Parathyroid adenoma (tissue), 2 donors: Measurements from ENCODE around the gene ZC3HAV1.

ENCODE experiments used
- H2AFZ ChIP-seq: fragments of 300-600 bp; sonication (generic); one replicate; pipeline ENCODE4 v1.7.0; 2017; ENCODE audit warnings: antibody characterized with exemption, mild to moderate bottlenecking
- H3K27ac ChIP-seq: fragments of 300-600 bp; sonication (generic); one replicate; pipeline ENCODE4 v1.7.0; 2017
- H3K27me3 ChIP-seq: fragments of 300-600 bp; sonication (generic); one replicate; pipeline ENCODE4 v1.7.0; 2017; ENCODE audit warnings: low read length; ENCODE audit not compliant: control insufficient read depth, insufficient read depth
- H3K36me3 ChIP-seq: fragments of 300-600 bp; sonication (generic); one replicate; pipeline ENCODE4 v1.7.0; 2017; ENCODE audit warnings: low read length; ENCODE audit not compliant: control insufficient read depth, insufficient read depth
- H3K4me1 ChIP-seq: fragments of 300-600 bp; sonication (generic); one replicate; pipeline ENCODE4 v1.7.0; 2017; ENCODE audit warnings: control low read depth
- H3K4me2 ChIP-seq: fragments of 300-600 bp; sonication (generic); one replicate; pipeline ENCODE4 v1.7.0; 2017; ENCODE audit warnings: low read length
- H3K4me3 ChIP-seq: fragments of 300-600 bp; sonication (generic); one replicate; pipeline ENCODE4 v1.7.0; 2017; ENCODE audit warnings: low read depth, low read length
- H3K79me2 ChIP-seq: fragments of 300-600 bp; sonication (generic); one replicate; pipeline ENCODE4 v1.7.0; 2017; ENCODE audit warnings: control low read depth
- H3K9ac ChIP-seq: fragments of 300-600 bp; sonication (generic); one replicate; pipeline ENCODE4 v1.7.0; 2017; ENCODE audit warnings: mild to moderate bottlenecking
- H3K9me3 ChIP-seq: fragments of 300-600 bp; sonication (generic); one replicate; pipeline ENCODE4 v1.7.0; 2017; ENCODE audit warnings: low read length; ENCODE audit not compliant: control insufficient read depth
- TF ChIP-seq, protein P1 (sequence below): fragments of 300-600 bp; sonication (generic); IDR thresholded peaks from one replicate; pipeline ENCODE4 v1.7.0; 2017; ENCODE audit warnings: antibody characterized with exemption, mild to moderate bottlenecking
- donor health status: primary hyperparathyroidism.

The ZC3HAV1 gene

DNA sequence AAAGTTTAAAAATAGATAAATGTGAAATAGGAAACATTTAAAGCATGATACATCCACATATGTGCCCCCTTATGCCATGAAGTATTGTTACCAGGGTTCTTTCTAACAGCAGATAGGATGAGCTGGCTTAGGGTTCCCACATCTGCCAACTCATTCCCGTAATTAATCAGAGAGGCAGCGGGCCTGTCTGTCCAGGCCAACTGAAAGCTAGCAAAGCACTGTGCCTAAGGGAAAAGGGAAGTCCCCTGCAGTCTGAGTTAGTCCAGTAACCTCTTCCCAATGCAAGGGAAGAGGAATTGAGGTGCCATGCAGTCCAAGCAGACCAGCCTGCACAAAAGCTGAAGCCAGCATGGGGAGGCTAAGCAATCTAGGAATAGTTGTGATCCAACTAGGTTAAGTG is 55.4 kb downstream of the ZC3HAV1 start:
- H3K9ac ChIP-seq, result no peak overlapping the region
- H3K4me2 ChIP-seq, result no peak overlapping the region
- H3K36me3 ChIP-seq, result no peaks in the 10 kb centered on the region
- no peak overlapping the region for H3K27ac ChIP-seq
- H3K27me3 ChIP-seq, result no peaks in the 10 kb centered on the region
- H3K9me3 ChIP-seq, result no peaks in the 10 kb centered on the region
- H3K4me3 ChIP-seq, result no peak overlapping the region
- H3K79me2 ChIP-seq, result no peaks in the 10 kb centered on the region
- TF ChIP-seq, protein P1, sequence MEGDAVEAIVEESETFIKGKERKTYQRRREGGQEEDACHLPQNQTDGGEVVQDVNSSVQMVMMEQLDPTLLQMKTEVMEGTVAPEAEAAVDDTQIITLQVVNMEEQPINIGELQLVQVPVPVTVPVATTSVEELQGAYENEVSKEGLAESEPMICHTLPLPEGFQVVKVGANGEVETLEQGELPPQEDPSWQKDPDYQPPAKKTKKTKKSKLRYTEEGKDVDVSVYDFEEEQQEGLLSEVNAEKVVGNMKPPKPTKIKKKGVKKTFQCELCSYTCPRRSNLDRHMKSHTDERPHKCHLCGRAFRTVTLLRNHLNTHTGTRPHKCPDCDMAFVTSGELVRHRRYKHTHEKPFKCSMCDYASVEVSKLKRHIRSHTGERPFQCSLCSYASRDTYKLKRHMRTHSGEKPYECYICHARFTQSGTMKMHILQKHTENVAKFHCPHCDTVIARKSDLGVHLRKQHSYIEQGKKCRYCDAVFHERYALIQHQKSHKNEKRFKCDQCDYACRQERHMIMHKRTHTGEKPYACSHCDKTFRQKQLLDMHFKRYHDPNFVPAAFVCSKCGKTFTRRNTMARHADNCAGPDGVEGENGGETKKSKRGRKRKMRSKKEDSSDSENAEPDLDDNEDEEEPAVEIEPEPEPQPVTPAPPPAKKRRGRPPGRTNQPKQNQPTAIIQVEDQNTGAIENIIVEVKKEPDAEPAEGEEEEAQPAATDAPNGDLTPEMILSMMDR, result no peak
- no peaks in the 10 kb centered on the region for H3K4me1 ChIP-seq
- H2AFZ ChIP-seq, result no peak overlapping the region

DNA sequence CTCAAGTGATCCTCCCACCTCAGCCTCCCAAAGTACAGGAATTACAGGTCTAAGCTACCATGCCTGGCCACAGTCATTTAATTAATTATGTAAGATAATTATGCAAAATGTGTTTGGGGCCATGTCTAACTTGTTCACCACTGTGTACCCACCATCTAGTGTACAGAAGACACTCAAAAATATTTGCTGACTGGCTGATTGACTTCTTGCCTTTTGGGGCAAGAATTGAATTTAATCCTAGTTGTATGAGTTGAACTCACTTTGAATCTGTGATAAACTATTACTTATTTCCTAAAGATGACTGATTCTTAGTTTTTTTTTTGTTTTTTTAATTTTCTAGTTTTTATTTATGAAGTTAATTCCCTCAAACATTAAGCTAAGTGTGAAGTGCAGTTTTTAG is 57.9 kb downstream of the ZC3HAV1 start:
- no peaks in the 10 kb centered on the region for H3K36me3 ChIP-seq

DNA sequence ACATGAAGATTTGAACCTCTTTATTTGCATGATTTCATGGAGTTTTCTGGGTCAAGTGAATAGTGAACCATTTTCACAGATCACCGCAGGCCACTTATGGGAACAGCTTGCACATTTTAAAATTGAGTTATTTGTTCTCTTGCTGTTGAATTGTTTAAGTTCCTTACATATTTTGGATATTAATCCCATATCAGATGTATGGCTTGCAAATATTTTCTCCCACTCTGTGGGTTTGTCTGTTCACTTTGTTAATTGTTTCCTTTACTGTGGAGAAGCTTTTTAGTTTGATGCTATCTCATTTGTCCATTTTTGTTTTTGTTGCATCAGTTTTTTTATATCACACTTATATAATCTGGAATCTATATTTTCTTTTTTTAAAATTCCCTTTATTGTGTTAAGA is 59.6 kb downstream of the ZC3HAV1 start:
- no peak overlapping the region for H3K4me3 ChIP-seq
- no peak overlapping the region for H2AFZ ChIP-seq
- H3K36me3 ChIP-seq, result no peaks in the 10 kb centered on the region
- no peaks in the 10 kb centered on the region for H3K27me3 ChIP-seq
- H3K9ac ChIP-seq, result no peak overlapping the region
- no peak overlapping the region for H3K27ac ChIP-seq
- H3K79me2 ChIP-seq, result no peaks in the 10 kb centered on the region
- no peaks in the 10 kb centered on the region for H3K9me3 ChIP-seq
- H3K4me1 ChIP-seq, result no peaks in the 10 kb centered on the region
- no peak overlapping the region for H3K4me2 ChIP-seq
- TF ChIP-seq, protein P1, result no peak

More for the DNA sequence above, 57.9 kb downstream of the ZC3HAV1 start:
- Histone ChIP-seq H3K4me1 (no peaks in the 10 kb centered on the region), H3K79me2 (no peaks in the 10 kb centered on the region), H3K27me3 (no peaks in the 10 kb centered on the region), H3K9ac (no peak overlapping the region), H2AFZ (no peak overlapping the region), H3K4me2 (no peak overlapping the region), H3K4me3 (no peak overlapping the region), H3K27ac (no peak overlapping the region), H3K9me3 (no peaks in the 10 kb centered on the region)
- TF ChIP-seq, protein P1, result no peak

DNA sequence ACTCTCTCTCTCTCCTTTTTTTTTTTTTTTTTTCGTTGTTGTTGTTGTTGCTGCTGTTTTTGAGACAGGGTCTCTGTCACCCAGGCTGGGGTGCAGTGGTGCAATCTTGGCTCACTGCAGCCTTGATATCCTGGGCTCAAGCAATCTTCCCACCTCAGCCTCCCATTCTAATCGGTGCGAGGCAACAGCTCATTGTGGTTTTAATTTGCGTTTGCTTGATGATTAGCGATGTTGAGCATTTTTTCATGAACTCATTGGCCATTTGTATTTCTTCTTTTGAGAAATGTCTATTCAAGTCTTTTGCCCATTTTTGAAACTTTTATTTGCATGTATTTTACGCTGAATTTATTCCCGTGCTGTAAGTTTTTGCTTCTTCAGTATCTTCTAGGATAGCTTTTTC is 60.4 kb downstream of the ZC3HAV1 start:
- no peaks in the 10 kb centered on the region for H3K79me2 ChIP-seq
- H3K36me3 ChIP-seq, result no peaks in the 10 kb centered on the region
- H2AFZ ChIP-seq, result no peak overlapping the region
- no peak overlapping the region for H3K27ac ChIP-seq
- H3K9ac ChIP-seq, result no peak overlapping the region
- H3K4me1 ChIP-seq, result peaks cover 3% of the 10 kb centered on the region
- TF ChIP-seq, protein P1, result no peak
- no peak overlapping the region for H3K4me2 ChIP-seq
- H3K4me3 ChIP-seq, result no peak overlapping the region
- H3K27me3 ChIP-seq, result no peaks in the 10 kb centered on the region
- no peaks in the 10 kb centered on the region for H3K9me3 ChIP-seq

DNA sequence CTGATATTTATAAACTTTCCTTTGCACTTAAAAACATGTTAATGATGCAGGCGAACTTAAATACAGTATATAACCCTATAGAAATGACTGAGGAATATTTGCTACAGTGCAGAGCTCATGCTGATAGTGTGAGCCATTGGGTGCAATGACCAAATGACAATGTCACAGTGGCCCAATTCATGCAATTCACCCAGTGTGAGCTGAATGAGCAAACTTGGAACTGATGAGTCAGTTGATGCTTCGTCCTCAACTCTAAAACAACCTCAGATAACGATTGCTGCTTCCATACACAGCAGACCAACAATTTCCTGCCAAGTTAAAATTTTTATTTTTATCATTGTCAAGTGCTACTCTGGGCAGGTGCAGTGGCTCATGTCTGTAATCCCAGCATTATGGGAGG is 61.5 kb downstream of the ZC3HAV1 start:
- no peak overlapping the region for H3K27ac ChIP-seq
- no peak overlapping the region for H3K4me3 ChIP-seq
- TF ChIP-seq, protein P1, result no peak
- H3K4me2 ChIP-seq, result no peak overlapping the region
- no peak overlapping the region for H2AFZ ChIP-seq
- H3K9ac ChIP-seq, result no peak overlapping the region
- no peaks in the 10 kb centered on the region for H3K27me3 ChIP-seq
- no peaks in the 10 kb centered on the region for H3K9me3 ChIP-seq
- H3K4me1 ChIP-seq, result peaks cover 3% of the 10 kb centered on the region
- H3K79me2 ChIP-seq, result no peaks in the 10 kb centered on the region
- no peaks in the 10 kb centered on the region for H3K36me3 ChIP-seq
